Activated naive CD4-positive, alpha-beta T cell (primary cell): Measurements from ENCODE around the gene ADAP1.
A peak's percentile ranks its signal among the peaks of the same experiment; 100 is the strongest.
"Not testable (repeated sequence)": the region's sequence is repeated elsewhere in the genome, so short reads cannot be mapped to it uniquely, and the experiment has no call there.

Experiments used
- DNase-seq, 4 experiments: peaks; one replicate each; lab custom pipeline; 2025; lab: John Stamatoyannopoulos, UW

Gene ADAP1

DNA sequence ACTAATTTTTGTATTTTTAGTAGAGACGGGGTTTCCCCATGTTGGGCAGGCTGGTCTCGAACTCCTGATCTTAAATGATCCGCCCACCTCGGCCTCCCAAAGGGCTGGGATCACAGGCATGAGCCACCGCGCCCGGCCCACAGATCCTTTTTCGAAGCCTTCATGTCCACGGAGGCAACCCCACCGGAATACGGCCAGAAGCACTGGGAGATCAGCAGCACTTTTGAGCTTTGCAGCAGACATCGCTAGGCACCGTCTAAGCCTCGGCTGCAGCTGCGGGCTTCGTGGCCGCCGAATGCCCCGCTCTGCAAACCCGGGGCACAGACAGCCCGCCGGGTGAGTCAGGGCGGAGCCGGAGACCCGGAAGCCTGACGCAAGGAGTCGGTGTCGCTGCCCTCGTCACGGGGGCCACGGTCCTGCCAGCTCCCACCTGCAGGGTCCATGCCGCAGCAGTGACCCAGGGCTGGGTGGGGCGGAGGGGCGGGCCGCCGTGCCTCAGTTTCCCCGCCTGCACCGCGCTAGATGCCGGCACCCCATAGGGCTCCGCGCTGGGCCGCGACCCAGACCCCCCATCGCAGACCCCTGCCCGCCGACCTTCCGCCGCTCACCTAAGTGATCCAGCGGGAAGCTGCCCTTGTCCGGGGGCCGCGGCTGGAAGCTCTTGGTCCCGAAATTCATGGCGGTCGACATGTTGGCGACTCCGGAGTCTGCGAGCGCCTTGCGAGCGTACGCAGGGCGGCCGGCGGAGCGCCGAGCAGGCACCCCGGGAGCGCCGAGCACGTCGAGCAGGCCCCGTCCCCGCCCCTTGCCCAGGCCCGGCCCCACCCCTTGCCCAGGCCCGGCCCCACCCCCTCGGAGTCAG is 20.6 kb upstream of the ADAP1 start, which contains the start of gene COX19:
TSS of gene COX19 (minus strand) at position 730 of the 862 bp plus-strand sequence. CDS start at position 690, 40 bp downstream.
- DNase-seq = peak; percentile 76 to 89 (median 82)

DNA sequence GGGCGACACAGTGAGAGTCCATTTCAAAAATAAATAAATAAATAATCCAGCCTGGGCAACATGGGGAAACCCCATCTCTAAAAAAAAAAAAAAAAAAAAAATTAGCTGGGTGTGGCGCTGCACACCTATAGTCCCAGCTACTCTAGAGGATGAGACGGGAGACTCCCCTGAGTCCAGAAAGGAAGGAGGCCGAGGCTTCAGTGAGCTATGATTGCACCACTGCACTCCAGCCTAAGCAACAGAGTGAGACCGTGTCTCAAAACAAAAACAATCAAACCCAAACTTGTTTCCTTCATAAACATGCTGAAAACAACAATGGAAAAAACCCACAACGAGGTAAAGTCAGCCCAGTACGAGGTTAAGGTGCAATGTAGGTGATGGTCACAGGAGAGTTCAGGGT is 19.7 kb upstream of the ADAP1 start:
- DNase-seq = no peak

DNA sequence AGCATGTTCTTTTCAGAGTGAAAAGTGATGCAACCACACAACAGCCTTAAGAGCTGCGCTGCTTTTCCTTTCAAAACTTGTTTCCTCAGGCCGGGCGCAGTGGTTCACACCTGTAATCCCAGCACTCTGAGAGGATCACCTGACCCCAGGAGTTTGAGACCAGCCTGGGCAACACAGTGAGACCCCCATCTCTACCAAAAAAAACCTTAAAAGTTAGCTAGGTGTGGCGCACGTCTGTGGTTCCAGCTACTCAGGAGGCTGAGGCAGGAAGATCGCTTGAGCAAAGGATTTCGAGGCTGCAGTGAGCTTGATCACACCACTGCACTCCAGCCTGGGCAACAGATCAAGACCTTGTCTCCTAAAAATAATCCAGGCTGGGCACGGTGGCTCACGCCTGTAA is 18.8 kb upstream of the ADAP1 start:
- no peak for DNase-seq

DNA sequence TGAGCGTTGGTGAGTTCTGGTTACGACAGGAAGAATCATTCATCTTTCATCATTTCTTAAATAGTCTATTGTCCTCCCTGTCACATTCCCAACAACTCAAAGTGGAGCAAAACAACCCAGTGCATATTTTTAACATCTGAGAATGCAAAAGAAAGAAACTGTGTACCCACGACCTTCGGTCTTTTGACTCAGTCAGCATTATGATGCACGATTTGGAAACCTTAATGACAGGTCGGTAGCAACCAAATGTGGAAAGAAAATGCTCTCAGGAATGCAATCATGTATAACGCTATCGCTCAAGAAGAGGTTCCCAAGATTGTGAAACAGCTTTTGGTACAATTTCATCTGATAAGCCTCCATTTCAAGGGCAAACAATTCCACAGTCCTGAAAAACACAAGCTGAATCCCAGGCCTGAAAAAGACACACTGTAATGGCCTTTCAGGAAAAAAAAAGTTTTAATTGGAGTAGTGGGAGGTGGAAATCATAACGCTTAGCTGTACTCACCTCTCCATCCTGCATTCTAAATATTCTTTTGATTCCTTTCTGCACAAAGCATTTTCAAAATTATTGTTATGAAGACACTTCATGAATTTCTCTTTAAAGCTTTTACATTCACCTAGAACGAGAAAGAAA is 18.3 kb upstream of the ADAP1 start:
- DNase-seq = no peak

DNA sequence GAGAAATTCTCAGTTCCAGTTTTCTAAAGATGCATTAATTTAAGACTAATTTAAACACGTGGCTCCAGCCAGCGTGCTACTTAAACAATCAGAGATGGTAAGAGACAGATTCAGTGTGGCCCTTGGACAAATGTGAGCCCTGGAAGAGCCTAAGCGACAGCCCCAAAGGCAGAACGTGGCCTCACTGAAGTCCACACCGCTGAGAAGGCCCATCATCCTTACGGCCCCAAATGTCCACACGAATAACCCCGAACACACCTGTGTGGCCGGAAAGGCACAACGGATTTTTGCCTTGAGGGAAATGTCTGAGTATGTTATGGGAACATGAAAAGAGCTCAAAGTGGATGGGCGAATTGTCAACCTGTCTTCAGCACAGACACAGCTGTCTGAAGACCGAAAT is 17.6 kb upstream of the ADAP1 start:
- DNase-seq = no peak

DNA sequence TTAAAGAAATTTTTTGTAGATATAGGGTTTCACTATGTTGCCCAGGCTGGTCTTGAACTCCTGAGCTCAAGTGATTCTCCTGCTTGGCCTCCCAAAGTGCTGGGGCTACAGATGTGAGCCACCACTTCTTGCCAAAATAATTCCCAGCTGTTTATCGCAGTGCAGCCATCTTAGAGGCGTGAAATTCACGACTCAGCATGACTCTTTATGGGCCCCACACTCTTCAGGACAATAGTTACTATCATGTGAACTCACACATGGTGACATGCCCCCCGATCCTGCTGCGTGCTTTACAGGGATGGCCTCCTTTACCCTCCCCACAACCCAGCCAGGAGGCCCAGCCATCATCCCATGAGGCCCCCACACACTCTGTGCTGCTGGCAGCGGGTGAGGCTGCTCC is 16.3 kb upstream of the ADAP1 start:
- DNase-seq = no peak

DNA sequence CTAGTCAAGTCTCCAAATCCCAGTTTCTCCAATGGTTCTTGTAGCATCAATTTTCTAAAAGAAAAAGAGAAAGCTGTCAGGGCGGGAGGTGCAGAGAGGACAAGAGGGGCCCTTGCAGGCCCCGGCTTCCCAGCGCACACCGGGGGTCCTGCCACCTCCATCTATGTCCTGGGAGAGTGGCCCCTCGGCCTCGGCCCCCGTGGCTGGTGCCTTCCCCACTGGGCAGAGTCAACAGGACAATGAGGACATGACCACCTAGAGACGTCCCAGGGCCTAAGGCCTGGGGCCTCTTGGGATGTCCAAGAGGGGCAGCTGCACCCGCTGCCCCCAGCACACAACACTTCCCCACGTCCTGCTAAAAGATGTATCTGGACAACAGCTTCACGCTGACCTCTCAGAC is 14.9 kb upstream of the ADAP1 start:
- no peak for DNase-seq

DNA sequence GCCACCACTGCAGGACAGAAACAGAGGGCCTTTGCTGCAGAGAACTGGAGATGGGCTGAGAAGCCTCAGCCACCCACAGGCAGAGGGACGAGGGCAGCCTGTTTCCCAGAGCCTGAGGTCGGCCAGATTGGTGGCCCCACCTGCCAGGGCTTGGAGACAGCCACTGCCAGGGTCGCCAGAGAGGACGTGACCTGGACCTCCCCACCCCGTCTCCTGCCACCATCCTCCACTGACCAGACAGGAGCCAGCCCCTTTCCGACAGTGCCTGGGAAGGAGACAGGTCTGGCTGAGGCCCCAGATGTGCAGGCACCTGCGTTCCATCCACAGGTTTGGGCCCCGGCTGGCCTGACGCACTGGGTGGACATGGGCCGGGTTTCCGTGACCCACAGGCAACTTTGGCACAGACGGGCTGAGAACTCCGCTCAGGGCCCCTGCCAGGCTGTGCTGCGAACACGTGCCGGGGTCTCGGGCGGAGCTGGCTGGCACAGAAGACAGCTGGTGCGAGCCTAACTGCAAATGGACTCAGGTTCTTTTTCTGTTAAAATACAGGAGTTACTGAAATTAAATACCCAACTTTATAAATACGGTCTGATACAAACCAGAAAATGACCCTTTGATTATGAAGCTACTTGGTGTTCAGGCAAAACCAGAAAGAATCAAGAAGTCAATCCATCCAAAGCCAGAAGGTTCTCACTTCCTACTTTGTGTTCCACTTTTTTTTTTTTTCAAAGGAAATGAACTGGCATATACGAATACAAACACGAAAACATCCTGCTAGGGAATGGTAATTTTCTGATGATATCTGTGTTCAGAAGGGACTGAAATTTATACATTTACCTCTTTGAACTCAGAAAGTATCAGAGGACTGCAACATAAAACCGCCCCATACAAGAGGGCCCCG is 14.0 kb upstream of the ADAP1 start:
- no peak for DNase-seq

DNA sequence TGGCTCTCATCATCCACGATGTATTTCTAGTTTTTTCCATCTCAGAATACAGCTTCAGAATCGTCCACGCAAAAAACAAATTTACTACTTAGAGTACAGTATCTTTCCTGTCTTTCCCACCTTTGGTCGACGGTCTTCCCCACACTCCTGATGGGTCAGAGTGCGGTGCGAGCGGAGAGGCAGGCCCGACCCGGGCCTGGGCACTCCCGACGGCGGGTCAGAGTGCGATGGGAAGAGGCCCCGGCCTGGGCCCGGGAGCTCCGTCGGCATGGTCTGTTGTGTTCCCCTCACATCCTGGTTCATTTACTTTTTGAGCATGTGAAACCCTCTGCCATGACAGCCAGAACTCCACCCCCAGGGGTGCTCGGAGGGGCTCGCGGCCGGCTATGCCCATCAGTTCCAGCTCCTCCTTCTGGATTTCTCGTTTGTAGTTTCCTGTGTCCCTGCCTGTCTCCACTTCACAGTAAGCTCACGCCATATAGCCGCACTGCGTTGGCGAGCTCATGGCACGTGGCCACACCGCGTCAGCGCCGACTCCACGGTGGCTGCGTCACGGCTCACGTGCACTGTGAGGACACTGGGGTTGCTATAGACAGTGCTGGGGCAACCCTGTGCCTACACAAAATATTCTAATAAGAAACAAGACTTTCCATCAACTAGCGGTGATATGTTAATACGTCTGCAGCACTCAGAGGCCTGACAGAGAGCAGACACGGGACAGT is 13.0 kb upstream of the ADAP1 start:
- no peak for DNase-seq

DNA sequence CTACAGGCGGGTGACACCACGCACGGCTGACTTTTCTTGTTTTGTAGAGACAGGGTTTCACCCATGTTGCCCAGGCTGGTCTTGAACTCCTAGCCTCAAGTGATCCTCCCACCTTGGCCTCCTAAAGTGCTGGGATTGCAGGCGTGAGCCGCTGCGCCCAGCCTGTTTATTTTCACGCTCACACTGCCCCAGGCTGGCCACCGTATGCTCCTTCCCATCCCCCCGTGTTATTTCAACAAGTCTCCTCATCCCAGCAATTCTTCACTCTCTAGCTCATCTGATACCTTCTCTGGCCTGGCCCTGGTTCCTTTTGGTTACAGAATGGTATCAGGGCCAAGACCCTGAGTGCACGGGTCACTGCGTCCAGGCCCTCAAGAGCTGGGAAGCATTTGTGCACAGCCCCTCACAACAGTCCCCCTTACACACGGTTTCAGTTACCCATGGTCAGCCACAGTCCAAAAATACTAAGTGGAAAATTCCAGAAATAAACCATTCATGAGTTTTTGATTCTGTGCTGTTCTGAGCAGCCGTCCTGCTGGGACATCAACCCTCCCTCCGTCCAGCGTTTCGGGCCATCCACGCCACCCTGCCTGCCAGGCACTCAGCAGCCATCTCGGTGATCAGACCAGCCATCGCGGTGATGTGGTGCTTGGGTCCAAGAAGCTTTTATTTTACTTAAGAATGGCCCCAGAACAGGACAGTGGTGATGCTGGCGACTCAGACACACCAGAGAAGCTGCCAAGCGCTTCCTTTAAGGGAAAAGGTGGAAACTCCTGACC is 12.0 kb upstream of the ADAP1 start:
- DNase-seq = no peak

DNA sequence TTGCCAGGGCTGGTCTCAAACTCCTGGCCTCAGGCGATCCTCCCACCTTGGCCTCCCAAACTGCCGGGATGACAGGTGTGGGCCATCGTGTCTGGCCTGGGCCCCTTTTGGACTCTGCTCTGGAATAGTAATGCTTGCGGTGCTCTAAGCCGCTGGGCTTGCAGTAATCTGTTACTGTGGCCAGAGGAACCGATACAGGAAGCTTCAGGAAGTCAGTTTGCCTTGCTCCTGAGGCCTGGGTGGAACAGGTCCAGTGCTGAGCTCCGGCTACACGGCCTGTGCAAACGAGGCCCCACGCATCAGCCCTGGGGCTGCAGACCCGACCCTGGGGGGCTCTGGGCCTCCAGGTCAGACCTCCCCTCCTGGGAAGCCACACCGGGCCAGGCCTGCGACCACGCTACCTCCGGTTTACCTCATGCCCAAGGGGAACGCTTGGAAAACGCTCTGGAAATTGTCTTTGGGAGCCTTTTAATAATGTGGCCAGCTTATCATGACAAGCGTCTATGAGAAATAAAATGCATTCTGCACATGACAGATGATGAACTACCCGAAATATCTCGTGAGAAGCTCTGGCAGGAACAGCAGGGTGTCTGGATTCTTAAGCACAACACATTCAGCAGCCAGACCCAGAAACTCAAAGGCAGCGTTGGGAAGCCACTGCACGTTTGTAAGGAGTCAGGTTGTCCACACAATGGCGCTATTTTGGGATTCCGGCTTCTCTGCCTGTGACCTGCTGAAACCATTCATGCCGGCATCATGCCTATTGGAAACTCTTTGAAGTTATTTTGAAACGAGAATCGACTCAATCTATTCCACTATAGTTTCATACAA is 10.1 kb upstream of the ADAP1 start:
- no peak for DNase-seq

DNA sequence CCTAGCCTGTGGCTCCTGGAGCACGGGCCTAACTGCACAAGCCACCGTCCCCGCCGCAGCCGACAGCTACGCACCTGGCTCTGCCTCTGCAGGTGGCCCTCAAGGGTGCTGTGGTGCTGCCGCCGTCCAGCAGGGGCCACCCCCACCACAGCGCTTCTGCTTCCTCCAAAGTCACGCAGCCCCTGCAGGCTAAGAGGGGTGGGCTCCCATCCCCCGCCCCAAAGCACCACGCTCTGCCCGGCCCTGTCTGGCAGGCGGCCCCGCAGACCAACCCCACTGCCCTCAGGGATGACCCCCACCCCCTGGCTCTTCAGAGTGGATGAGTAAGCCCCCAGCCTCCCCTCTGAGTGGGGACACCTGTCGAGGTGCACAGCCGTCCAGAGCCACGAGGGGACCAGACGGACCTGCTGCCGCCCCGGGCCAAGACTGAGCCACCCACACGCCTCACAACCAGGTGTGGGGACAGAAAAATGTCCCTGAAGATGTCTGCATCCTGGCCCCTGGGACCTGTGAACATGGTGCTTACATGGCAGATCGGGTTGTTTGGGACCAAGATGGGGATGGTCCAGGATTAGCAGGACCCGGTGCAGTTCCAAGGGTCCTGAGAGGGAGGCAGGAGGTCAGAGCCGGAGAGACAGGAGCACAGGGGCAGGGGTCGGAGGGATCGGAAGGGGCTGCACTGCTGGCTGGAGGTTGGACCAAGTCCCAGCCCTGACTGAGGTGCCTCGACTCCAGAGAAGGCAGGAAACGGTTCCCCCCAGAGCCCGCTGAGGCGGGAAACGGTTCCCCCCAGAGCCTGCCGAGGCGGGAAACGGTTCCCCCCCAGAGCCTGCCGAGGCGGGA is 9.0 kb upstream of the ADAP1 start:
- peak in 1 of 4 experiments; percentile 15 for DNase-seq

DNA sequence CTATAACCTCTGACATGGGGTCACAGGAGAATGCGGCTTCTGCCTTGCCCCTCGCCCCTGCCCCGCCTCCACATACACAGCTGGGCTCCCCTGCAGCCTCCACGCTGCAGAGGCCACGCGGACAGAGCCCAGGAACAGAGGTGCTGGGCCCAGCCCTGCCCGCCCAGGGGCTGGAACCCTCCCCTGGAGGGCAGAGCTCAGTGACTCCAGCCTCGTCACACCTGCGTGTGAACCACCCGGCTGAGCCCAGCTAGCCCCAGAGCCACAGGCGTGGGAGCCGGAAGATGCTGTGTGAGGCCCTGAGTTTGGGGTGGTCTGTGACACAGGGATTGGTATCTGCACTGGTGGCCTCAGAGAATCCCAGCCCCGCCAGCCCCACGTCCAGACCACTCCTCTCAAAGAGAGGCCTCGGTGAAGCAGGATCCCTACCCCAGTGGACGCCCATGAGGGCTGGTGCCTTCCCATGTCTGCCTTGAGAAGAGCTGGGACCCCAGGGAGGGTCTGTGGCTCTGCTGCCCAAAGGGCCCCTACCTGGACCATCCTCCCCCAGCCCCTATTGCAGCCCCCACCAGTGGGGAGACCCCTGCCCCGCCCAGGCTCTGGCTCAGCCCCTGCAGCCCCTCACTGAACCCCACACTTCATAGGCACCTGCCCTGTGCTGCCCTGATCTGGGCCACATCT is 8.1 kb upstream of the ADAP1 start:
- no peak for DNase-seq

DNA sequence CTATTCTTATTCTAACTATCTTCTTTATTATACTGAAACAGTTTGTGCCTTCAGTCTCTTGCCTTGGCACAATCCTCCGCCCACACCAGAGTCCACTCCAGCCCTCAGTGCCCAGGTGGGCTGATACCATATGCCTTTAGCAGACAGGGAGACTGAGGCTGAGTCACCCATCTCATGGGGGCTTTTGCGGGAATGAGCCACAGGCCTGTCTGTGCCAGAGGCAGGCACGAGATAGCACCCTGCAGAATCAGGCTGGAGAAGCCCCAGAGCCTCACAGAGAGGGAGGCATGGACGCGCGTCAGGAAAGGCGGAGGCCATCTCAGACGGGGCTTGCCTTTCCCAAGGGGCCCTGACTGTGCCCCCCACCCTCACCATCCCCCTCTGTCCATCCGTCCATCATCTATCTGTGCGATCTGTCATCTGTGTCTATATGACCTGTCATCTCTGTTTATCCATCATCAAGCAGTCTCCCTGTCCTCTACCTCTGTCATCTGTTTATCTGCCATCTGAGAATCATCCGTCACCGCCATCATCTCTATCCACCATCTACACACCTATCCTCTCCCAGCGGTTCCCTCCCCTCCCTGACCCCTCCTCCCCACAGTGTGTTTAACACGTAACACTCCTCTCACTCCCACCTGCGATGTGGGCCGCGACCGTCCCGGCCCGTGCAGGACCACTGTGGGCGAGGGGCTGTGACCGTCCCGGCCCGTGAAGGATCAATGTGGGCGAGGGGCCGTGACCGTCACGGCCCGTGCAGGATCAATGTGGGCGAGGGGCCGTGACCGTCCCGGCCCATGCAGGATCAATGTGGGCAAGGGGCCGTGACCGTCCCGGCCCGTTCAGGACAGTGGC is 7.3 kb upstream of the ADAP1 start:
- no peak for DNase-seq

DNA sequence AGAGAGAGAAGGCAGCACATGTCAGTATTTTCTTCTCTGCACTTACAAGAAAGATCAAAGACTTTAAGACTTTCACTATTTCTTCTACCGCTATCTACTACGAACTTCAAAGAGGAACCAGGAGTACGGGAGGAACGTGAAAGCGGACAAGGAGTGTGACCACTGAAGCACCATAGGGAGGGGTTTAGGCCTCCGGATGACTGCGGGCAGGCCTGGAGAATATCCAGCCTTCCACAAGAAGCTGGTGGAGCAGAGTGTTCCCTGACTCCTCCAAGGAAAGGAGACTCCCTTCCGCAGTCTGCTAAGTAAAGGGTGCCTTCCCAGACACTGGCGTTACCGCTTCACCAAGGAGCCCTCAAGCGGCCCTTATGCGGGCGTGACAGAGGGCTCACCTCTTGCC is 6.5 kb upstream of the ADAP1 start:
- not testable (repeated sequence) for DNase-seq

DNA sequence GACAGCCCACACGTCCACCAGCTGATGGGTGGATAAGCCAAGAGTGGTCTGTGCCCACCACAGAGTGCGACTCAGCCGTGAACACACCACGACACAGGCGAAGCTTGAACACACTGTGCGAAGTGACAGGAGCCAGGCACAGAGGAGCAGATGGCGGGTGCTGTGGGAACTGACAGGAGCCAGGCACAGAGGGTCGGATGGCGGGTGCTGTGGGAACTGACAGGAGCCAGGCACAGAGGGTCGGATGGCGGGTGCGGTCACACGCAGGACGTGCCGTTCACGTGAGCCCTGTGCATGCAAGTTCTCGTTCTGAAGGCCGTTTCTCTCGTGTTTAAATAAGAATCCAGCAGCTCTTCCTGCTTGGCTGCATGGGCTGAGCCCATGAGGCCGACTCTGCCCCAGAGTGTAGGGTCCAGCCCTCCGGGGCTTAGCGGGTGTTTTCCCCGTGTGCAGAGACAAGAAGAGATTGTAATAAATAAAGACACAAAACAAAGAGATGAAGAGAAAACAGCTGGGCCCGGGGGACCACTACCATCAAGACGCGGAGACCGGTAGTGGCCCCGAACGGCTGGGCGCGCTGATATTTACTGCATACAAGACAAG is 5.9 kb upstream of the ADAP1 start:
- no peak for DNase-seq

DNA sequence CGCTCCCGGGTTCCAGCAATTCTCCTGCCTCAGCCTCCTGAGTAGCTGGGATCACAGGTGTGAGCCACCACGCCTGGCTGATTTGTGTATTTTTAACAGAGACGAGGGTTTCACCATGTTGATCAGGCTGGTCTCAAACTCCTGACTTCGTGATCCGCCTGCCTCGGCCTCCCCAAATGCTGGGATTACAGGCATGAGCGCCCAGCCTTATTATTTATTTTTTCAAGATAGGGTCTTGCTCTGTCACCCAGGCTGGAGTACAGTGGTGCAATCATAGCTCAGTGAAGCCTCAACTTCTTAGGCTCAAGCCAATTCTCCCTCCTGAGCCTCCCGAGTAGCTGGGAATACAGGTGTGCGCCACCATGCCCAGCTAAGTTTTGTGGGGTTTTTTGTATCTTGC is 5.3 kb upstream of the ADAP1 start:
- not testable (repeated sequence) for DNase-seq
